HepG2 (cell line): ENCODE results near the gene TCF3. TPM values are rescaled to one million over a fixed set of nuclear protein-coding genes. Genes with fewer than 3 reads are reported as not detected.

ENCODE experiments used
- FOXK1 ChIP-seq: sonication (generic); formaldehyde crosslinking; IDR thresholded peaks from 2 replicates; pipeline ENCODE4 v1.4.0; 2020; ENCODE audit warnings: low read depth, missing genetic modification reagents, borderline replicate concordance
- HIVEP1 ChIP-seq: sonication (generic); formaldehyde crosslinking; IDR thresholded peaks from 2 replicates; pipeline ENCODE4 v1.4.0; 2020; ENCODE audit warnings: mild to moderate bottlenecking, missing genetic modification reagents
- KAT8 ChIP-seq: IDR thresholded peaks from 2 replicates; pipeline ENCODE4 v1.6.1; 2016; ENCODE audit warnings: missing genetic modification reagents, missing compliant biosample characterization
- POGZ ChIP-seq: sonication (generic); formaldehyde crosslinking; IDR thresholded peaks from 2 replicates; pipeline ENCODE4 v1.4.0; 2020; ENCODE audit warnings: mild to moderate bottlenecking, missing genetic modification reagents
- PPARG ChIP-seq: conservative IDR thresholded peaks from 2 replicates; pipeline ENCODE4 v1.6.1; 2016; ENCODE audit warnings: missing biosample characterization, missing genetic modification reagents
- XBP1 ChIP-seq: sonication (generic); formaldehyde crosslinking; IDR thresholded peaks from 2 replicates; pipeline ENCODE4 v1.5.0; 2020; ENCODE audit warnings: missing genetic modification reagents
- ZNF230 ChIP-seq: sonication (generic); formaldehyde crosslinking; IDR thresholded peaks from 2 replicates; pipeline ENCODE4 v1.4.0; 2020; ENCODE audit warnings: mild to moderate bottlenecking, missing genetic modification reagents
- ZNF317 ChIP-seq: sonication (generic); formaldehyde crosslinking; IDR thresholded peaks from 2 replicates; pipeline ENCODE4 v1.5.0; 2020; ENCODE audit warnings: mild to moderate bottlenecking, missing genetic modification reagents
- ZNF547 ChIP-seq: sonication (generic); formaldehyde crosslinking; IDR thresholded peaks from 2 replicates; pipeline ENCODE4 v1.5.1; 2020; ENCODE audit warnings: mild to moderate bottlenecking, missing genetic modification reagents
- ZNF615 ChIP-seq: sonication (generic); formaldehyde crosslinking; IDR thresholded peaks from 2 replicates; pipeline ENCODE4 v1.5.0; 2020; ENCODE audit warnings: mild to moderate bottlenecking, missing genetic modification reagents, borderline replicate concordance
- ZNF746 ChIP-seq: sonication (generic); formaldehyde crosslinking; IDR thresholded peaks from 2 replicates; pipeline ENCODE4 v1.8.0; 2022; ENCODE audit warnings: mild to moderate bottlenecking, missing genetic modification reagents
- polyA plus RNA-seq, 8 experiments: library from polyadenylated mRNA; depleted of rRNA in 3 of 8; stranded (reverse) in 7 of 8; unstranded in 1 of 8; fragments of >200 nt; fragmentation: Illumina TruSeq in 4 of 8; extraction: Trizol in 4 of 8; gene quantifications; 2 replicates each; pipeline versions ENCODE4 v1.2.1 to v1.2.3, GENCODE V29; 2011 to 2016; ENCODE audit warnings: low read depth in 4 of 8, missing spikeins in 1 of 8, mixed read lengths in 1 of 8; ENCODE audit not compliant: insufficient read depth in 1 of 8
- total RNA-seq, 5 experiments: library from RNA; depleted of rRNA; stranded (reverse); fragments of >200 nt; fragmentation: Illumina TruSeq; extraction: Trizol; gene quantifications; 2 replicates each; pipeline ENCODE4 v1.2.3, GENCODE V29; 2016; ENCODE audit warnings: low read depth in 1 of 5
- TF ChIP-seq, protein P1 (sequence below): sonication (generic); formaldehyde crosslinking; IDR thresholded peaks from 2 replicates; pipeline ENCODE4 v1.5.0; 2020; ENCODE audit warnings: missing genetic modification reagents, mild to moderate bottlenecking, borderline replicate concordance
- TF ChIP-seq, protein P2 (sequence below): IDR thresholded peaks from 2 replicates; pipeline ENCODE4 v1.6.1; 2016; ENCODE audit warnings: low read depth
- TF ChIP-seq, protein P3 (sequence below): sonication (generic); formaldehyde crosslinking; IDR thresholded peaks from 2 replicates; pipeline ENCODE4 v1.4.0; 2020; ENCODE audit warnings: missing genetic modification reagents
- TF ChIP-seq, protein P4 (sequence below): sonication (generic); formaldehyde crosslinking; IDR thresholded peaks from 2 replicates; pipeline ENCODE4 v1.8.1; 2023; ENCODE audit warnings: mild to moderate bottlenecking, missing genetic modification reagents, borderline replicate concordance
- TF ChIP-seq, protein P5 (sequence below): sonication (generic); formaldehyde crosslinking; IDR thresholded peaks from 2 replicates; pipeline ENCODE4 v1.5.0; 2020; ENCODE audit warnings: missing genetic modification reagents
- TF ChIP-seq, protein P6 (sequence below): sonication (generic); formaldehyde crosslinking; IDR thresholded peaks from 2 replicates; pipeline ENCODE4 v1.9.0; 2021; ENCODE audit warnings: mild to moderate bottlenecking, missing genetic modification reagents

Gene TCF3
- total and polyA plus RNA-seq, 2 of the 13 experiments (the other 11 are each of a cell fraction or from before 2014, with no cell fraction given): 51.4 to 53.2 TPM

DNA sequence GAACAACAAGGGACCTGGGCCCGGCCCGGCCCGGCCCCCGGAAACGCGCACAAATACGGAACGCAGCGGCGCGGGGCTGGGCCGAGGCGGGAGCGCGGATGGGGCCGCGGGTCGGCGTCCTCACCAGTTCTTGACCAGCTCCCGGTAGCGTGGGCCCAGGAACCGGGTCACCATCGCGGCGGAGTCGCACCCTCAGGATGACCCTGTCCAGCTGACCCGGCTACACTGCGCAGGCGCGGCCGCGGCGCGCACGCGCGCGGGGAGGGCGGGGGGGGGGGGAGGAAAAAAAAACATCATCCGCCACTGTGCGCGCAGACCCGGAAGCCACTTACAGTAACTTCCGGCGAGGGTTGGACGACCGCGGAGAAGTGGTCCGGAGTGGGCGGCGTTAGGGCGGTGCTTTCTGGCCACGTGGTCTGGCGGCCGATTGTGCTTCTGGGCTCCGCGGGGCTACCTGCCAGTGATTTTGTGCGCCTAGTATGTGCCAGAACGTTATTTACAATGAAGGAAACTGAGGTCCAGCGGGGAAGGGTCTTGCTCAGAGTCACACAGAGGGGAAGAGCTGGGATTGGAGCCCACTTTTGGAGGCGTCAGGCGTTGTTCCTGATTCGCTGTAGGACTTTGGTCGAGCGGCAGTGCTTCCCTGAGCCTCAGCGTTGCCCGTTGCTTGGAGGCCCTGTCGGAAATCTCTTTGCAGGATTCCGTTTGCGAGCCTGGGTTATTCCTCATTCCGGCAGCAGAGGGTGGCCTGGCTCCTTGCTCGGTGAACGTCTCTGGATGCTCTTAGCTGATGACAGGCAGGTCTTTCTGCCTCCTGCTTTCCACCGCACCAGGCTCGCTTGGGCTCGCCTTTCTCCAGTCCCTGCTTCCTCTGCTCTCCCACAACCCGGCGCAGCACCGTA, 46.9 kb downstream of the TCF3 start, which contains the start of gene UQCR11 (continued):
- no peak for TF ChIP-seq PPARG
- TF ChIP-seq, protein P1, sequence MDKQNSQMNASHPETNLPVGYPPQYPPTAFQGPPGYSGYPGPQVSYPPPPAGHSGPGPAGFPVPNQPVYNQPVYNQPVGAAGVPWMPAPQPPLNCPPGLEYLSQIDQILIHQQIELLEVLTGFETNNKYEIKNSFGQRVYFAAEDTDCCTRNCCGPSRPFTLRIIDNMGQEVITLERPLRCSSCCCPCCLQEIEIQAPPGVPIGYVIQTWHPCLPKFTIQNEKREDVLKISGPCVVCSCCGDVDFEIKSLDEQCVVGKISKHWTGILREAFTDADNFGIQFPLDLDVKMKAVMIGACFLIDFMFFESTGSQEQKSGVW (CRISPR knock-in tag): no peak
- TF ChIP-seq, protein P2, sequence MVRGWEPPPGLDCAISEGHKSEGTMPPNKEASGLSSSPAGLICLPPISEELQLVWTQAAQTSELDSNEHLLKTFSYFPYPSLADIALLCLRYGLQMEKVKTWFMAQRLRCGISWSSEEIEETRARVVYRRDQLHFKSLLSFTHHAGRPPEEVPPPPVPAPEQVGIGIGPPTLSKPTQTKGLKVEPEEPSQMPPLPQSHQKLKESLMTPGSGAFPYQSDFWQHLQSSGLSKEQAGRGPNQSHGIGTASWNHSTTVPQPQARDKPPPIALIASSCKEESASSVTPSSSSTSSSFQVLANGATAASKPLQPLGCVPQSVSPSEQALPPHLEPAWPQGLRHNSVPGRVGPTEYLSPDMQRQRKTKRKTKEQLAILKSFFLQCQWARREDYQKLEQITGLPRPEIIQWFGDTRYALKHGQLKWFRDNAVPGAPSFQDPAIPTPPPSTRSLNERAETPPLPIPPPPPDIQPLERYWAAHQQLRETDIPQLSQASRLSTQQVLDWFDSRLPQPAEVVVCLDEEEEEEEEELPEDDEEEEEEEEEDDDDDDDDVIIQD (CRISPR knock-in tag): no peak
- TF ChIP-seq FOXK1 (CRISPR knock-in tag): no peak; the same call in 1 of the 2 replicates
- TF ChIP-seq ZNF230 (CRISPR knock-in tag): no peak
- TF ChIP-seq ZNF317 (CRISPR knock-in tag): no peak
- TF ChIP-seq, protein P3, sequence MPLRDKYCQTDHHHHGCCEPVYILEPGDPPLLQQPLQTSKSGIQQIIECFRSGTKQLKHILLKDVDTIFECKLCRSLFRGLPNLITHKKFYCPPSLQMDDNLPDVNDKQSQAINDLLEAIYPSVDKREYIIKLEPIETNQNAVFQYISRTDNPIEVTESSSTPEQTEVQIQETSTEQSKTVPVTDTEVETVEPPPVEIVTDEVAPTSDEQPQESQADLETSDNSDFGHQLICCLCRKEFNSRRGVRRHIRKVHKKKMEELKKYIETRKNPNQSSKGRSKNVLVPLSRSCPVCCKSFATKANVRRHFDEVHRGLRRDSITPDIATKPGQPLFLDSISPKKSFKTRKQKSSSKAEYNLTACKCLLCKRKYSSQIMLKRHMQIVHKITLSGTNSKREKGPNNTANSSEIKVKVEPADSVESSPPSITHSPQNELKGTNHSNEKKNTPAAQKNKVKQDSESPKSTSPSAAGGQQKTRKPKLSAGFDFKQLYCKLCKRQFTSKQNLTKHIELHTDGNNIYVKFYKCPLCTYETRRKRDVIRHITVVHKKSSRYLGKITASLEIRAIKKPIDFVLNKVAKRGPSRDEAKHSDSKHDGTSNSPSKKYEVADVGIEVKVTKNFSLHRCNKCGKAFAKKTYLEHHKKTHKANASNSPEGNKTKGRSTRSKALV: no peak; the same call in 1 of the 2 replicates
- TF ChIP-seq, protein P4, sequence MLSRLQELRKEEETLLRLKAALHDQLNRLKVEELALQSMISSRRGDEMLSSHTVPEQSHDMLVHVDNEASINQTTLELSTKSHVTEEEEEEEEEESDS: no peak
- TF ChIP-seq XBP1 (CRISPR knock-in tag): no peak
- TF ChIP-seq, protein P5, sequence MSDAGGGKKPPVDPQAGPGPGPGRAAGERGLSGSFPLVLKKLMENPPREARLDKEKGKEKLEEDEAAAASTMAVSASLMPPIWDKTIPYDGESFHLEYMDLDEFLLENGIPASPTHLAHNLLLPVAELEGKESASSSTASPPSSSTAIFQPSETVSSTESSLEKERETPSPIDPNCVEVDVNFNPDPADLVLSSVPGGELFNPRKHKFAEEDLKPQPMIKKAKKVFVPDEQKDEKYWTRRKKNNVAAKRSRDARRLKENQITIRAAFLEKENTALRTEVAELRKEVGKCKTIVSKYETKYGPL: no peak
- TF ChIP-seq ZNF746: no peak
- 0 out of 2 replicates have a peak, but pooled peaks have one; percentile 17 for TF ChIP-seq ZNF615
- peak; percentile 67 for TF ChIP-seq KAT8 (CRISPR knock-in tag)
- no peak for TF ChIP-seq HIVEP1
- TF ChIP-seq POGZ (CRISPR knock-in tag): no peak
- no peak for TF ChIP-seq ZNF547 (CRISPR knock-in tag)
- TF ChIP-seq, protein P6, sequence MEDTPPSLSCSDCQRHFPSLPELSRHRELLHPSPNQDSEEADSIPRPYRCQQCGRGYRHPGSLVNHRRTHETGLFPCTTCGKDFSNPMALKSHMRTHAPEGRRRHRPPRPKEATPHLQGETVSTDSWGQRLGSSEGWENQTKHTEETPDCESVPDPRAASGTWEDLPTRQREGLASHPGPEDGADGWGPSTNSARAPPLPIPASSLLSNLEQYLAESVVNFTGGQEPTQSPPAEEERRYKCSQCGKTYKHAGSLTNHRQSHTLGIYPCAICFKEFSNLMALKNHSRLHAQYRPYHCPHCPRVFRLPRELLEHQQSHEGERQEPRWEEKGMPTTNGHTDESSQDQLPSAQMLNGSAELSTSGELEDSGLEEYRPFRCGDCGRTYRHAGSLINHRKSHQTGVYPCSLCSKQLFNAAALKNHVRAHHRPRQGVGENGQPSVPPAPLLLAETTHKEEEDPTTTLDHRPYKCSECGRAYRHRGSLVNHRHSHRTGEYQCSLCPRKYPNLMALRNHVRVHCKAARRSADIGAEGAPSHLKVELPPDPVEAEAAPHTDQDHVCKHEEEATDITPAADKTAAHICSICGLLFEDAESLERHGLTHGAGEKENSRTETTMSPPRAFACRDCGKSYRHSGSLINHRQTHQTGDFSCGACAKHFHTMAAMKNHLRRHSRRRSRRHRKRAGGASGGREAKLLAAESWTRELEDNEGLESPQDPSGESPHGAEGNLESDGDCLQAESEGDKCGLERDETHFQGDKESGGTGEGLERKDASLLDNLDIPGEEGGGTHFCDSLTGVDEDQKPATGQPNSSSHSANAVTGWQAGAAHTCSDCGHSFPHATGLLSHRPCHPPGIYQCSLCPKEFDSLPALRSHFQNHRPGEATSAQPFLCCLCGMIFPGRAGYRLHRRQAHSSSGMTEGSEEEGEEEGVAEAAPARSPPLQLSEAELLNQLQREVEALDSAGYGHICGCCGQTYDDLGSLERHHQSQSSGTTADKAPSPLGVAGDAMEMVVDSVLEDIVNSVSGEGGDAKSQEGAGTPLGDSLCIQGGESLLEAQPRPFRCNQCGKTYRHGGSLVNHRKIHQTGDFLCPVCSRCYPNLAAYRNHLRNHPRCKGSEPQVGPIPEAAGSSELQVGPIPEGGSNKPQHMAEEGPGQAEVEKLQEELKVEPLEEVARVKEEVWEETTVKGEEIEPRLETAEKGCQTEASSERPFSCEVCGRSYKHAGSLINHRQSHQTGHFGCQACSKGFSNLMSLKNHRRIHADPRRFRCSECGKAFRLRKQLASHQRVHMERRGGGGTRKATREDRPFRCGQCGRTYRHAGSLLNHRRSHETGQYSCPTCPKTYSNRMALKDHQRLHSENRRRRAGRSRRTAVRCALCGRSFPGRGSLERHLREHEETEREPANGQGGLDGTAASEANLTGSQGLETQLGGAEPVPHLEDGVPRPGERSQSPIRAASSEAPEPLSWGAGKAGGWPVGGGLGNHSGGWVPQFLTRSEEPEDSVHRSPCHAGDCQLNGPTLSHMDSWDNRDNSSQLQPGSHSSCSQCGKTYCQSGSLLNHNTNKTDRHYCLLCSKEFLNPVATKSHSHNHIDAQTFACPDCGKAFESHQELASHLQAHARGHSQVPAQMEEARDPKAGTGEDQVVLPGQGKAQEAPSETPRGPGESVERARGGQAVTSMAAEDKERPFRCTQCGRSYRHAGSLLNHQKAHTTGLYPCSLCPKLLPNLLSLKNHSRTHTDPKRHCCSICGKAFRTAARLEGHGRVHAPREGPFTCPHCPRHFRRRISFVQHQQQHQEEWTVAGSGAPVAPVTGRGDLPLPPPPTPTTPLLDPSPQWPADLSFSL (CRISPR knock-in tag): no peak
